GM19463 (cell line): ENCODE results near the gene TCERG1L.
"Not testable (repeated sequence)": the region's sequence is repeated elsewhere in the genome, so short reads cannot be mapped to it uniquely, and the experiment has no call there.

Source experiments
- ATAC-seq: cut with Tn5 transposase; IDR thresholded peaks from one replicate; pipeline ENCODE4 v1.9.1; 2021; ENCODE audit warnings: mild to moderate bottlenecking, moderate library complexity; ENCODE audit not compliant: unreplicated experiment

The TCERG1L gene

DNA sequence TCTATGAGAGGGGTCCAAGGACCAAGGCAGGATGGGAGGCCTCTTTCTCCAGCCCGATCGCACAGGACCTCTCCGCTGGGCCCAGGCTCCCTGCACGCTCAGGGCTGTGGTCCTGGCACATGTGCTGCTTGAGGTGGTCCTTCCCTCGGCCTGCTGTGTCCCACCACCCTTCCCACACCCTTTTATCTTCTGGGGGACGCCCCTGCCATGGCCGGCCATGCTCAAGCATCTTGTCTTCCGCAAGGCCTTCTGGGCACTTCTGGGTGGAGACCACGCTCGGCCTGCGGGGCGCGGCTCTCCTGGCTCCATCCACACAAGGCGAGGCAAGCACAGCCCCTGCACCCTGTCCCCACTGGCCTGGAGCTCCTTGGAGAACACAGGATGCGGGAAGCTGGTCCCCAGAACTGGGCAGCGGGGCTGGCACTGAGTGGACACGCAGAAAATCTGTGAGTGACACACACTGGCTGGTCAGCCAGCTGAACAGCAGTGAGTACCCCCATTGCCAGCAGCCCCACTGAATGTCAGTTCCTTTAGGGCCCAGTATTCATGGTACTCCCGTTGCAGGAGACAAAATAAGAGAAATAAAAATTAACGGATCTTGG, 115.9 kb downstream of the TCERG1L start:
- no peak for ATAC-seq

DNA sequence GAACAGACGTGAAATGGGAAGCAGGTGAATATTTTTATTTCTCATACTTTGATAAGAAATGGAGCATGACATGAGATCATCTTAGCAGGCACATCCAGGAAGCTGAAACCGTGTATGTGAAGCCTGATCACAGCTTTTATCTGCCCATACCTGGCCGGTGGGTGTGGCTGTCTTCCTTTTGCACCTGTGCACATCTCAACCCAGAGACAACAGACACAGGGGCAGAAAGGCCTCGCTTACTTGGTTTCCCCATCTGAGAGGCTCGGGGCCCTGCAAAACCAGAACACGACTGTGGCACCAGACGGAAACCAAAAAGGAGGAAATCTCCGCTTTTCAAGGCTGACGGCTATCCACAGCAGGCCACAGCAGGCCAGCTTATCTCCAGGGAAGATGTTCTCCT, 116.4 kb downstream of the TCERG1L start:
- no peak for ATAC-seq

- ATAC-seq, result no peak
Observed at GRCh38 chr10:131193923-131194322, 117.6 kb downstream of the TCERG1L start.

- ATAC-seq, result no peak
Observed at GRCh38 chr10:131188494-131188893, 123.0 kb downstream of the TCERG1L start.

GRCh38 chr10:131187926-131188325, 123.6 kb downstream of the TCERG1L start:
- ATAC-seq, result no peak

DNA sequence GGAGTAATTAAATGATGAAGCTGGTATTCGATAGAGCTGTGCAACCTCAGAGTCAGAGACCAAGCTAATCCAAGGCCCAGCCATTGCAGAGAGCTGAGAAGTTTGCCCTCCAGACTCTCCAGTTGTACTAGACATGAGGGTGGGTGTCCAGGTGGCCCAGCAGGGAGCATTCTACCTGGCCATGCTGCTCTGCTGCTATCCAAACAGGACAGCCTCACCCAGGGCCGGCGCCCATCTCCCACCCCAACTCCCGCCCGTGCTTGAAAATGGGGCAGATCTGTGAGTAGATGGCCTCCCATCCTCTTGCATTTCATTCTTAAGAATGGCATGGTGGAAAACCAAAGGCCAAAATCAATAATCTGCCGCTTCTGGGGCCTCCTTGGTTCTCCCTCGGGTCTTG, 124.2 kb downstream of the TCERG1L start:
- no peak for ATAC-seq

GRCh38 chr10:131186547-131187253, 124.8 kb downstream of the TCERG1L start:
- no peak for ATAC-seq

DNA sequence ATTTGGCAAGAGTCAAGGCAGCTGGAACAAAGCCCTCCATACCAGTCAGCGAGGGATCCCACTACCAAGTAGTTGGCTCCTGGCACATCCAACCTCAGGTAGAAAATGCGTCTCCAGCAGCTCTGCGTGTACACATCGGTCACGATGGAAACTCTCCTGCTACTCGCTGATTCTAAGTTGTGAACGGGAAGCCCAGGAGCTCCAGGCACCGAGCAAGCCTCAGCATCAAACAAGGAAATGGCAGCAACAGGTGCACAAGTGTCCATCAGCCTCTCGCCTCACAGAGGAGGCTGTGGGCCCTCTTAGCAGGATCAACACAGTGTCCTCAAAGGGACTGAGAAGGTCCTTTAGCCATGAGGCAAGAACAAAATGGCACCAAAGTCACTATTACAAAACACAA, 127.0 kb downstream of the TCERG1L start:
- ATAC-seq, result no peak

DNA sequence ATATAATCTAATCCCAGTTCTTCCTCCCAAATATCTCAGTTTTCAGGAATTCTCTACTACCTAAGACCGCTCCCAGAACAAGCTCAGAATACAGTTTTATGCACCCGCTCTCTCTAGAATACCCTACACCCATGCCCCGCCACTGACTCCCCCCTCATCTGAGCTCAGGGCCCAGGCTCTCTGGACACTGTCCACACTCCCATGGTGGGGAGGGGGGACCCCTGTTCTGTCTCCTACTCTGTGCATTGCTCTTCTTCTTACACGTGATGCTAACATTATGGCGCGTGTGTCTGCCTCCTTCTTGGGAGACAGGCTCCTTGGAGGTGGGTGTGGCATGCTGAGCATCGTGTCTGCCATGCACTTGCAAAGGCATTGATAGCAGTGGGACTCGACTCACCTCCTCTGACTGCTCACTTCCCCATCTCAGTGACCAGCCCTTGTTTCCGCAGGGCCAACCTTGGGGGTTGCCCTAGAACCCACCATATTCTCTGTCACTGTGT, 127.9 kb downstream of the TCERG1L start:
- ATAC-seq, result no peak

DNA sequence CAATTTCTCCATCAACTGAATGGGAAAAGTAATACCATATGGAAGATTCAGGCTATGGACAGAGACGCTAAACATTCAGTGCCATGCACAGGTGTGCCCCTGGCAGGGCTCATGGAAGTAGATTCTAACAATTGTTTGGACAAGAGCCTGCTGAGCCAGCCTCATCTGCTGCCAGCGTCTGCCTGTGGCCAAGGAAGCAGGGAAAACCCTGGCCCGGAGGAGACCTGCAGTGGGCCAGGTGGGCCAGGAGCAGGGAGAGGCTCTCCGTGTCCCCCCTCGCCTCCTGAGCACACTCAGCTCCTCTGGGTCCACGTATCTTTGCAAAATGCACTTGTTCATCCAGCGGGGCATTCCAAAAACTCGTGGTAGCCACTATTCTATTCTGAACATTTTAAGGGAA, 130.1 kb downstream of the TCERG1L start:
- no peak for ATAC-seq

GRCh38 chr10:131180740-131181415, 130.6 kb downstream of the TCERG1L start:
- no peak for ATAC-seq

DNA sequence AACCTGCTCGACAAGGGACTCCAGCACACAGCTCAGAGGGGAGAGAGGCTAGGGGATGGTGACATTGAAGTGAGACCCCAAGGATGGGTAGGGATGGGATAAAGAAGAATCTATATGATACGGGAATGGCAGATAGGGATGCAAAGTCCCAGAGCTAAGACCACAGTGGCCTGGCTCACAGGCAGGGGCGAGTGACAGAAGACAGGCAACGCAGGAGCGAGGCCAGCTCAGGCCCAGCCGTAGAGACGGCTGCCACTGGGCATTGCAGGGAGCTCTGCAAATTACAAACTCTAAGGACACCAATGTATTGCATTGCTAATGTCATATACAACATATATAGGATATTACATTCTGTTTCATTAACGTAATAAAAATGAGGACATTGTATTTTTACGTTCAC, 131.4 kb downstream of the TCERG1L start:
- no peak for ATAC-seq

- no peak for ATAC-seq
Observed at GRCh38 chr10:131179361-131179760, 132.2 kb downstream of the TCERG1L start.

DNA sequence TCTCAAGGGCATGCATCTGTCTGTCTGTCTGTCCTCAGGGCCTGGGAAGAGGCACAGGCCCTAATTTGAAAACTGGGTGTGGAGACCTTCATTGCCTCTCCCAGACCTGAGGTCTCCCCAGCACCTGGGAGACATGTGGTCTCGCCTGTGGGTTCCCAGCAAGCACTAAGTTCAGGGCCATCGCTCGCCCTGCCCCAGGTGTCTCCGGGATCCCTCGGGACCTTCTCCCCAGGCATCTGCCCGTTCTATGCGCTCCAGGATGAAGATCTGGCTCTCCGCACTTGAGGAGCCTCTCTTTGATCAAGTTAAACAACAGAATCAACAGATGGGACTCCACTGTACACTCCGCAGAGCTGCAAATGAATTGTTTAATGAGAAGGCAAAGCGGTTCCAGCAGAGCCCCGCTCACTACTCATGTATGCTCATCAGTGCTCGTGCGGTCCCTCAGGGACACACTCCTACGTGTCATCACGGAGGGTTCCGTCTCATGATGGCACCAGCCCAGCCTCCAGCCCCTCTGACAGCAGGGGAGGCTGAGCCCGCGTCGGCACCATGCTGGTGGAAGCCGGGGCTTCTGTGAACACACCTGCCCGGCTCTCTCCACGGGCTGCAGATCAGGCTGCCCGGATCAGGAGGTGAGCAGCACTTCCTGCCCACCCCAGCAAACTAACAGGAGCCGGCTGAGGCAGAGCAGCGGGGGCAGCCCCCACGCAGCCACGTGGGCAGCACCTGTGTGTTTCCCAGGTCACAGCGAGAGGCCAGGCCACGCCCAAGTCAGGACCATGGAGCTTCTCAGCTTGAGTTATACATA, 132.8 kb downstream of the TCERG1L start:
- no peak for ATAC-seq

DNA sequence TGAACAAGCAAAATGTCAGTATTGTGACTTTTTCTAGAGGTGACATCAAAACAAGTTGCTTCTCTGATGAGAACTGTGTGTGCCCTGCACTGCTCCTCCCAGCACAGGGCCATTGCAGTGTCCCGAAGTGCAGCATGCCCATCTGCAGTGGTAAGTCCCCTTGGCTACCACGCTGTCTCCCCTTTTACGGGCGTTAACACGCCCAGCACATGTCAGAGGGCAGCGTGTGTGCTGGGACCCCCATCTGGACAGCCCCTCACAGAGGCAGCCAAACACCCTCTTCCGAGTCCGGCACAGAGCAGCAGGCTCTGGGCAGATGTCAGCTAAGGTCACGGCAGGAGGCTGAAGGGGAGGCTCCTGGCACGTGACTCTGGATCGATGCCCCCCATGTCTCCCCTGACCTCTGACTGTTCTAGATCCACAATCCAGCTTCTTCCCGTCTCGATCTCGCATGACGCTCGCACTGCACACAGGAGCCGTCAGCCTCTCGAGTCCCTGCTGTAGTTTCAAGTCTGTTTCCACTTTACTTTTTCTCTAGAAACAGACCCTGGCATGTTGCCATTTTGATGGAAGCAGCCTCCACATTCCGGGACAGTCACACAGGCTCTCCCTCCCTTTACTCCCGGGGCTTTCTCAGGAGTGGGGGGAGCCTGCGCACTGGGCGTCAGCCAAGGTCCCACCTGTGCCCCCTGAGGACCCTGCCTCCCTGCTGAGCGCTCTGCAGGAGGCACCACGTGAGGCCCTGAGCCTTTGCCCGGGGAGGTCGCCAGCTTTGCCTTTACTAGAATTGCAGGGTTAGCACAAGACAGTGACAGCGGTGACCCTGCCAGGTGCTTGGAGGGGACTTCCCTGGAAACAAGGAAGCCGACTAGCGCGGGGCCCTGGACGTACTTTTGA, 133.8 kb downstream of the TCERG1L start:
- no peak for ATAC-seq

GRCh38 chr10:131176907-131177306, 134.6 kb downstream of the TCERG1L start:
- no peak for ATAC-seq

DNA sequence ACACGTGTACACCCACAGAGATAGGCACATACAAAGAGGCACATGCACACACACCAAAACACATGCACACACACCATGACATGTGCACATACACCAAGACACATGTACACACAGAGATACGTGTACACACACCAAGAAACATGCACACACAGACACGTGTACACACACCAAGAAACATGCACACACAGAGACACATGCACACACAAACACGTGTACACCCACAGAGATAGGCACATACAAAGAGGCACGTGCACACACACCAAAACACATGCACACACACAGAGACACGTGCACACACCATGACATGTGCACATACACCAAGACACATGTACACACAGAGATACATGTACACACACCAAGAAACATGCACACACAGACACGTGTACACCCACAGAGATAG, 135.2 kb downstream of the TCERG1L start:
- not testable (repeated sequence) for ATAC-seq

GRCh38 chr10:131175891-131176290, 135.6 kb downstream of the TCERG1L start:
- ATAC-seq, result no peak

- no peak for ATAC-seq
Observed at GRCh38 chr10:131174651-131175540, 136.6 kb downstream of the TCERG1L start.
